GM21360 (cell line): ENCODE measurements around the gene MBNL1.

Experiments
- ATAC-seq: cut with Tn5 transposase; IDR thresholded peaks from one replicate; pipeline ENCODE4 v1.9.1; 2021; ENCODE audit warnings: mild to moderate bottlenecking, moderate library complexity; ENCODE audit not compliant: unreplicated experiment

The MBNL1 gene

DNA sequence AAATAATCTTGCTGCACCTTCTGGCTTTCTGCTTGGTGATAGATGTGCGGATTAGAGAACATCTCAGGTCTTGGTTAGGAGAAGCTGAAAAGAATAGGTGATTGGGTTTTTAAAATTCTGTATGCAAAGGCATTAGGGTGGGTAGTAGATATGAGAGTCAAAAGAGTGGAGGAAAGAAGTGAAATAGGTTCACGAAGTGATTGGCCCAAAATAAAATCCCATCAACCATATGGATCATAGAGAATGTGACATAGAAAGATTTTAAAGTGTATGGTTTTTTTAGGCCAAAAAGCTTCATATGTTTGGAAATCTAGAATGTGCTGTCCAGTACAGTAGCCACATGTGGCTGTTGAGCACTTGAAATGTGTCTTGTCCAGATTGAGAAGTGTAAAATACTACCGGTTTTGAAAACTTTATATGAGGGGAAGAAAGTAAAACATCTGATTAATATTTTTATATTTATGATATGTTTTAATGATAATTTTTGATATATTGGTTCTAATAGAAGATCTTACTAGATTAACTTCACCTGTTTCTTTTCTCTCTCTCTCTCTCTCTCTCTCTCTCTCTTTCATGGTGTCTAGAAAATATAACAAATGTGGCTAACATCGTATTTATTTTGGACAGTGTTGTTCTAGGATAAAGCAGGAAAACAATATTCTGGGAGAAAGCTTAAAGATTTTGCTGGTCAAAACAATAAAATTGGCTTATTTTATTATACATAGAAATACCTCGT is 2.9 kb downstream of the MBNL1 start:
- no peak for ATAC-seq

DNA sequence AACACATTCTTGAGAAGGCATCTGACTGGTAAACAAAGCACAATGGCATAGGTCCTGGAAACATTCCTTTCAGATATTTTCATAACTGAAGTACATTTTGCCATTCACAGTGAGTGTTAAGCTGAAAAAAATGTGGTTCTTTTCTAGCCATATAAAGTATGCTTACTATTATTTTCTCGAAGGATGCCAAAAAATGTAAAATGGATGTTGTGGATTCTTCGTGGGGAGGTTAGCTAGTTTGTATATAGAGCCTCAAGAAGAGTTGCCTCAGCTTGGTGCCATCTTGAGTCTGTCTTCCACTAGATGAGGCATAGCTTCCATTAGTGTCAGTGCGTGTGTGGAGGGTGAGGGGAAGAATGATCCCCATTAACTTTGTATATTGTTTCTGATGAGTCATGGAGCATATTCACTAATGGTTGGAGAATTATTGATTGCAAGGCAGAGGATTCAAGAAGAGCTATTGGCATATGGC is 4.1 kb downstream of the MBNL1 start:
- ATAC-seq: no peak

DNA sequence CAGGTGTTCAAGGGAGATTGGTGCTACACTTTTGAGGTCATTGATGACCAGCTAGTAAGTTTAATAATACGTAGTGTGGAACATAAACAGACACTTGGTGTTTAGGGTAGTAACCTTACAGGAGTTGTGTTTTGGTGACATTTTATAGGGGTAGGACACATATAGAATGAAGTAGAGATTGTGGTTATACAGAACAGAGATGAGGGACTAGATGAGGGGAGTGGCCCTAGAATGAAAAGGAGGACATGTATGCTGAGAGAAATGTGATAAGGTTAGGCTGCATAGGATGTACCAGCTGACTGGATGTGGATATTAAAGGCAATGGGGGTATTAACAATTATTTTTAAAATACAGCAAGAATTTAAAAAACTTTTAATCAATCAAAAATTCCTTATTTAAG is 8.0 kb downstream of the MBNL1 start:
- ATAC-seq: no peak

DNA sequence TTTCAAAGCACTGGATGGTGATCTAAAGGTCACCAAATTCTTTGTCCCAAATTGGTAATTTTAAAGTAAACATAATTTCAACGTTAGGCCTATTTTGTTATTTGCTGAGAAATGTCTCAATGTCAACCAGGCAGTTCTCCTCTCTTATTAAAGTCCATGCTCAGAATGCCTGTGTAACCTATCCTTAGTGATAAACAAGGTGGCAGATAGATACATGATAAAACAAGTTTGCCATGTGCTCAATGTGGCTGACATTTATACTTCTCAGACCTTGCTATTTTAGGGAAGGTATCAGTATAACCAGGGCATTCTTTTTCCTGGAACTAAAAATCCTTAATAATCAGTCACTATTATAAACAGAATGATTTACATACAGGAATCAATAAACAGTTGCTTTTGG is 8.5 kb downstream of the MBNL1 start:
- ATAC-seq: no peak

DNA sequence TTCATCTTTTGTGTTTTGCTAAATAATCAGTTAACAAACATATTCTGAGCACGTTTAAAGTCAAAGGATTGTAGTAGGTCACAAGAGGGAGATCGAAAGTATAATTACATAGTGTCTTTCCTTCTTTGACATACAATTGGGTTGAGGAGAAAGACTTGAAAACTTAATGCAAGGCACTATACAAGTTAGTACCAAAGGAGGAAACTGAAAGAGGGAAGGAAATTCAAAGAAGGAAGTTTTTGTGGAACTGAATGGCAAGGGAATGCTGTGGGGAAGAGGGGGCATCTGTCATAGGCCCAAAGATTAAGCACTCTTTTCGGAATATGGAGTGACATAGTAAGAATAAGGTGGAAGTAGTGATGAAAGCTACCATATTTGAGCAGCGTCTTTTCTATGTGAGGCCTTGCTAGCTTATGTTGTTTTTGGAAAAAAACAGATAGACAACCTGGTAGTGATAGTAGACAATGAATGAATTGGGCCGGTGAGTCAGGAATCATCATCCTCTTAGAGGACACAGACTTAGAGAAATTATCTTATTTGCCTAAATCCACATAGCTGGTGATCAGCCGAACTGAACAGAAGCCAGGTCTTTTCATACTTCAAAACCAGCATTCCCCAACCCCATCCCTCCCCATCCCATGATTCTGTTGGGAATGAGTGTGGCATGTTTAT is 10.2 kb downstream of the MBNL1 start:
- ATAC-seq: no peak

DNA sequence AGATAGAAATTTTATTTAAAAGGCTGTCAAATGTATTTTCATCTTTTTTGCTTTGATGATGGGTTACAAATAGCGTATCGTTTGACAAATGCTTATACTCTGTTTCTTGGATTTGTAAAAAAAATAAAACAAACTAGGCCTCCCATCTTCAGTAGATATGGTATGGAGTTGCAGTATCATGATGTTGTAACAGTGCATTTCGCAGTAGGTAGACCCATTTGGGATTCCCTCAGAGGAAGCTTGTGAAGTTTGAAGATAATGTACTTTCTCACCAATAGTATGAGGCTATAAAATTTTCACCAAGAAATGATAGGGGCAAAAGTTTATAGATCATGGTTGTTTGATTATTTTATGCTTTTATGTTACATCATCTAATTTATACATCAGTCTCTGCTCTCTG is 10.8 kb downstream of the MBNL1 start:
- ATAC-seq: no peak

DNA sequence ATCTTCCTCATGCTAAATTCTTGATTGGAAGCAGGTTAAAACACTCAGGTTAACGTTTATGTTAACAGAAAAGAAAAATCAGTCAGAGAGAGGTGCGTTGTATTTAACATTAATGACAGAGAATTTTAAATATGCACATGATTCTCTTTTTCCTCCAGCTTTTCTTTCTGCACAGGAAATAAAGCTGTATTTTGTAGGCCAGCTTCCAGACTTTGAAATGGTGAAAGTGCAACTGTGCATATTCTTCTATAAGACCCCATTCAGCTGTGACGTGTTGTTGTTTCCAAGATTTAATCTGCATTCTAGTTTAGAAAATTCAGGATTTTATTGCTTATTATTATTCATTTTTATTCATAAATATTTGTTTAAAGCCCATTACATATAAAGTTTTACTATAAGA is 11.8 kb downstream of the MBNL1 start:
- ATAC-seq: no peak

DNA sequence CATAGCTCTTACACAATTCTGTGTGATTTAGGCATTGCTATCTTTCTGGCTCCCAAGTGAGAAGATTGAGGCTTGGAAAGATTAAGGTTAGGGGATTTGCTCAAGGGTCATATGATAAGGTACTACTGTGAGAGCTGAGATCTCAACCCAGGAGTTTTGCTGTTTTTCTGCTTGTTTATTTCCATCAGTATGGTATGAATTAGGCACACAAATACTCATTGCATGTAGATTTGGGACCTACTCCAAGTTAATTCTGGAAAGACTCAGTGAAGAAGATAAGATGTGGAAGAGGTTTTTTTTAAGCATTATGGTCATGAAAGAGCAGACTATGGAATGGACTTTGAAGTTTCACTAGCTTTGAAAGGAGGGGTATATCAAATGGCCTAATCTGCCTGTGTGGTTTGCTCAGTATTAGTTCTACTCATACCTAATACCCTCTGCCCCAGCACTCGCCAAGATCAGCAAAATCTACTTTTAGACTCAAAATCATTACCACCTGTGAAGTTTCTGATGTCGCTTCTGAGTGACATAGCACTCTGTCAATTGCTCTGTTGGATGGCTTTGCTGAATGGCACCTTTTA is 12.5 kb downstream of the MBNL1 start:
- peak; percentile 62 for ATAC-seq

DNA sequence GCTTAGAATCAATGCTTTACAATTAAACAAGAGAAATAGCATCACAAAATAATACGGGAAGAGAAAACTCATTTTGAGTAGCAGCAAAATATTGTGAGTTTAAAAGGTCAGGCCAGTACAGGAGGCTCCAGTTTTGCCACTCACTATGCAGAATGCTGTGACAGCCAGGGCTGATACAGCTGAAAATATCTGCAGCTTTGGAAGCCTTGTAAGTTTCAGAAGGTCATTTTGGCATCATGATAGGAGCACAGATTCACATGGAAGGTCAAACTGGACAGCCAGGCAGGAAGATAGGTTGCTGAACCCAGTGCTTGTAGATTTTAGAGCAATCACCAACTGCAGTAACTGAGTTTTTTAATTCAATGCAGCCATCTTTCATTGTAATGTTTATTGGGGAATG is 14.1 kb downstream of the MBNL1 start:
- ATAC-seq: no peak

DNA sequence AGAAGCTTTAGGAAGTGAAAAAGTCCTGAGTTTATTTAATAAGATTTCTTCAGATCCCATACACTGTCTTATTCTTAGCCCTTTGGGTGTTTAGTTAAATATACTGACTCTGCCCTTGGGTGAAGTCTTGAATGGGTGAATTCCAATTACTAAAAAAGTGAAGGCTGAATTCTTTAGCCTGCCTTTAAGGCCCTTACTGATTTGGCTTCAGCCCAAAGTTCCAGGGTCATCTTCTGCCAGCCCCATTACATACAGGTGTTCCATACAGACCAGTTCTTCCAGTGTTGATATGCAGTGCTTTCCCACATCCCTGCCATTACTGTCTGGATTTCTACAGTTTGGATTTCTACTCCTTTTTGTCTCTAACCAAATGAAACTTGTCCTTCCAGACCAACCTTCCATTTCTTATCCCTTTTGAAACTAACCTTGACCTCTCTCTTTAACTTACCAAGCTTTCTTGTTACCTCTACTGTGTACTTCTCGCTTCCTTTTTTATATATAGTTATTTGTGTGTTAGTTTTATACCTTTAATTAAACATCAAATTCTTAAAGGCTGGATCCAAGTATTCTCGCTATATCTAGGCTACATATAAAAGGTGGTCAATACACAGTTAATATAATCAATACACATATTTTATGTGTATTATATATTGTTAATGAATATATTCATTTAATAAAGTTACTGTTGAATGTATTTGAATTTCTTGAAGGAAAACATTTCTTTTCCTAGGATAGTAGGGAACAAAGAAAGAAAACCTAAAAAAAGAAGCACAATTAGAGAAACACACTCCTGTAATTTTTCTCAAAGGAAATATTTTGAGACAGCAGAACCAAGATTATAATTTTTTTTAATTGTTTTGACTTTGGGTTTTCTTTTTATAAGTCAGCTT is 15.0 kb downstream of the MBNL1 start:
- no peak for ATAC-seq

DNA sequence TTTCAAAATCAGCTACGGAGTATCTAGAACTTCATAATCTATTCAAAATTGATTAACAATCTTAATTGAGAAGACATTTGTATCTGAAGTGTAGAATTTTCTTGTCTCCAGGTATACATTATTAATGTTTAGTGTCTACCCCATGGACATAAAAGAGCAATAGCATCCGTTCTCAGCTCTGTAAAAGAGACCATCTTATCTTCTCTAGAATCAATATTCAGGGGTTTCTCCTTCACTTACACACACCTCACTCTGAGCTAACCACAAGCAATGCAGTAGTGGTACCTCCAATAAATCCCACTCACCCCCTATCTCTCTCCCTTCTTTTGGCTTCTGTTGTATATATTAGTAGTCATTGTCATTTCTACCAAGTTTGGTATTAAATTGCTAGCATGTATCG is 16.2 kb downstream of the MBNL1 start:
- no peak for ATAC-seq

DNA sequence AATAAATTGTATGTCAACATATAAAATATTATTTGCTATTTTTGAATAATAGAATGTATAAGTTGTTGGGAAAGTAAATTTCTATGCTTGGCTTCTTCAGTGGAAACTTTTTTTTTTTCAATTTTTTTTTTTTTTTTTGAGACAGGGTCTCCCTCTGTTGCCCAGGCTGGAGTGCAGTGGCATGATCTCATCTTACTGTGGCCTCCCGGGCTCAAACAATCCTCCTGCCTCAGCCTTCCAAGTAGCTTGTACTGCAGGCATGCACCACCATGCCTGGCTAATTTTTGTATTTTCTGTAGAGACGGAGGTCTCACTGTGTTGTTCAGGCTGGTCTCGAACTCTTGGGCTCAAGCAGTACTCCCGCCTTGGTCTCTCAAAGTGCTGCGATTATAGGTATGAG is 16.8 kb downstream of the MBNL1 start:
- ATAC-seq: no peak

DNA sequence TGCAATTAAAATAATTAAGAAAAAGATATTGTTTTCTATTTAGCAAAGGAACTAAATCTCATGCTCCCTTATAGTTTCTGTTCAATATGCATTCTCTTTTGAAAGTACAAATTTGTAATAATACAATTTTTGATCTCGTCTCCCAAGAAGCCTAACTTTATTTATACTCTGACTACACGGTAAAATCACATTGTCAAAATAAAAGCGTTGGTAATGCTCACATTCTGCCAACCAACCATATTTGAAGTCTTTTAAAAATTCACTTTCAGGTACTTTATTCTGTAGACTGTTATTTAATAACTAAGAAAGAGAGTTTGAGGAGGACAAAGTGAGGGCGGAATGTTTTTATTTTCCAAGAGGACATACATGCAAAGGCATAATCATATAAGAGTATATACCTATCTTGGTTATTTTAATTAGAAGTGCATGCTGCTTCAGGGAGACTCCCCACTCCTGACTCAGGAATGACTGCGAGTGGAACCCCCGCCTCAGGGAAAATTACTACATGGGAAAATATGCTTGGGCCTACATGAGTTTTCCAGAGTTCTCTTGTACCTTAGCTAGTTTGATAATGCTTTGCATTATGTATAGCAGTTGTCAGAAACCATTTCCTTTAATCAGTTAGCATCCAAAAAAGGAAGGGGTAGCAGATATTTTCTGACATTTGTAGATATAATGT is 19.3 kb downstream of the MBNL1 start:
- no peak for ATAC-seq

DNA sequence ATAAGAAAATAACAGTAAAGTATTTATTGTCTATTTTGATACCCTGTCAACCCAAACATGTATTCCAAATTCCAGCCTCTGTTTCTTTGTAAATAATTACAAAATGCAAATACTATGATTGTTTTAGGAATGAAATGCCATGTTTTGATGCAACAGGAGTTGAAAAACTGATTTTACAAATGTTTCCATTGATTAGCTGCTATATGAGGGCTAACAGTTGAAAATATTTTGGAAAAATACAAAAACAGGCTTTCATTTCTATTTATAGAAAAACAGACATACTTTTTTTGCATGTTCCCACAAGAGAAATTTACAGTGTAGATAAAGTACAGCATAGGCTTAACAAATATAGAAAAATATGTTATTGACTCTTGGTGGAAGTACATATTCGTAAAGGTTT is 20.0 kb downstream of the MBNL1 start:
- ATAC-seq: no peak

DNA sequence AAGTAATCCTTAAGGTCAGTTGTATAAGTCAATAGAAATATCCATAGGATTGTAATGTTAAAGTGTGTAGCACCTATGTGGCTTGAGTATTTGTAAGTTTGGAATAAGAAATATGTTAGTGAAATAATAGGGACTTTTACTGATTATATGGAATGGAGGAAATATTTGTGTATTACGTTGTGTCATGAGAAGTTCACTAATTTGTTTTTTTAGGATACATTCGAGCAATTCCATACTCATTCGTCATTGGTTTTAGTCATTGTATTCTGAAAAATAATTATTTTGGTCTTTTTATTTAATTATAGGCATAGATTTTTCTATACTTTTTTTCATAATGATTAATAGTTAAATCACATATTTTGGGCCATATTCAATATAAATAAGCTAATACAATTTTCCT is 21.0 kb downstream of the MBNL1 start:
- no peak for ATAC-seq

DNA sequence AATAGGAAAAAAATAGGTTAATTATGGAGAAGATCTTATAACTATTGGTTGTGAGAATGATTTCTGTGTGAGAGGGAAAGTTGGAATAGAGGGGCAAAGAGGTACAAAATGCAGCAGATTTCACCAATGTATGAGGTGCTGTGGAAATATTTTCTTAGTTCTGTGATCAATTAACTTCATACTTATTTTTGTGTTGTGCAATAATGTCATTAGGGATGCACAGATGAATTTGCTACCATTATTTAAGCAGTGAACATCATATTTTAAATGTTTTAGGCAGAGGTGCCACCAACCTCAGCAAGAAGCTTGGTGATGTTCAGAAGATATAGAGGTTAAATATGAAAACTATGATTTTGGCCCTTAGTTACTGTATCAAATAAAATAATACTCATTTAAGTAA is 21.6 kb downstream of the MBNL1 start:
- ATAC-seq: no peak

DNA sequence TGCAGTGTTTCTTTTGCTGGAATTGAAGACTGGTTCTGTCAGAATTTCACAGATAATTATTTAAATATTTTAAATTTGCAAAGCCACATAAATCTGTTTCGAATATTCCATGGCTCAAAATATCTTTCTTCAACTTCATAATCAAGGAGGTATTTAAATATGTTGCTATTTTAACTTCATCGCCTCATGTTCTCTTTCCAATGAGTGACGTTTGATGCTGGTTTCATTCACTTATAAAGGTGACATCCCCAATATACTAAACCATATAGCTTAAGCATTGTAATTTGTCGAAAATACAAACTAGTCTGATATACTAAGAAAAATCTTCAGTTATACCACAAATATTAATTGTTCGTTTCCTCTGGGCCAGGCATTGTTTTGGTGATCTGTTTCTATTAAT is 22.5 kb downstream of the MBNL1 start:
- no peak for ATAC-seq

DNA sequence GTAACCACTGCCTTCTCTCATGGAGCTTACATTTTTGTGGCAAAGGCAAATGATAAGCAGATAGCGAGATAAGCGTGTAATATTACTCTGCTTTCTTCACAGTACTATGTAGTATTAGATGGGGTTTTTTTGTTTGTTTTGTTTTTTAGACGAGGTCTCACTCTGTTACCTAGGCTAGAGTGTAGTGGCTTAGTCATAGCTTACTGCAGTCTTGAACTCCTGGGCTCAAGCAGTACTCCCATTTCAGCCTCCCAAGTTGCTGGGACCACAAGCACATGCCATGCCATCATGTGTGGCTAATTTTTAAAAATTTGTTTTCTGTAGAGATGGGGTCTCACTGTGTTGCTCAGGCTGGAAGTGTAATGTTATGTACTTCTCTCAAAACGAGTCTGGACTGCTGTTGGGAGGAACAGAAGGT is 22.9 kb downstream of the MBNL1 start:
- ATAC-seq: no peak

DNA sequence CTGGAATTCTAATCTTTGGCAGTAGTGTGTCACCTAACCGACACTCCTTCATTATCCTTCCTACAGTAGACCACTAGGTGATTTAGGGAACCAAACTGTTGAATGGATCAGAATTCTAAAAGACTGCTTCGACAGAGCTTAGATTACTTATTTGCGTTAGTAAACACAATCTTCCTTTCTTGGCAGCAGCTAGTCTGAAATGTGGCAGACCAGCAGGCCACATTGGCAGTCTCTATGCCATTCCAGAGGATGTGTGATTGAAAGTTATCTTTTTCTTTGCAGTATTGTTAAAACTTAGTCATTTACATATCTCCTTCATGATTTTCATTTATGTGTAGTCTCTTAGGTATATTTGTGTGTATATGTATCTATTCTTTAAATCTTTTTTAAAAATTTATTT is 23.6 kb downstream of the MBNL1 start:
- no peak for ATAC-seq

DNA sequence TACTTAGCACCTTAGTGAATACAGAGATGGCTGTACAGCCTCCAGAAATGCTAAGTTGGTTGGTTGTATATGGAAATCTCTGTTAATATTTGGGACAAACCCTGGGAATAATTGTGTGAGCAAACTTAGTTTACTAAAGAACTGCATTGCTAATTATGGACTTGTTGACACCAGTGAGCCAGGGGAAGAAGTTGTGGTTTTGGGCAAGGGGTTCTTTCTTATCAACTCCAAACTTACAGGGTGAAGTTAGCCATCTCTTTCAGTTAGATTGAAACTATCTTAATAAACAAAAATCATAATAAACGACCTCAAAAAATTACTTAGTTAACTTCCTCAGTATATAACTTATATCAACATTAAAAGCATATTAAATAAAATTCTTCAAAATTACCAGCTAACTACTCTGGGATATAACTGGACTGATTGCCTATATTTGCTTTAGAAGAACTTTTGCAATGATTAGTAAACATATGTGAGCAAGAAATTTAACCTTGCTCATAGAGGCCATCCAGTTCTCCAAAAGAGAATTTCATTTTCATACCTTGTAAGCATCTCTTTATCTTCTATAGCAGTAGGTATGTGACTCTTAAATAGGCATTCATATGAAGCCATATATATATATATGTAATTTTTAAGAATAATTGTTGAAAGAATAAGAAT is 24.7 kb downstream of the MBNL1 start:
- ATAC-seq: no peak
